ENCODE measurements around the gene CNGA4. TPM values are rescaled to one million over a fixed set of nuclear protein-coding genes. Genes with fewer than 3 reads are reported as not detected.

The CNGA4 gene
- polyA plus RNA-seq, 3 donors = 0.24 to 0.42 (median 0.30) TPM

Other genes with a start within 250 kb of the CNGA4 start
- gene OR56A4, start 232.1 kb upstream of the CNGA4 start, polyA plus RNA-seq (ENCODE audit: insufficient read length in 3 of 3) = under 1 TPM; 0.04 to 0.09 (median 0.06) TPM
- under 1 TPM in 1 of 3 donors, not detected in 2; 0.03 TPM for gene OR56A1, start 208.3 kb upstream of the CNGA4 start, polyA plus RNA-seq (ENCODE audit: insufficient read length in 3 of 3)
- gene OR56B4, start 131.4 kb upstream of the CNGA4 start, polyA plus RNA-seq (ENCODE audit: insufficient read length in 3 of 3) = under 1 TPM; 0.19 to 0.30 (median 0.22) TPM
- not detected for gene OR52B2, start 68.8 kb upstream of the CNGA4 start, polyA plus RNA-seq (ENCODE audit: insufficient read length in 3 of 3)
- gene OR52W1, start 39.9 kb upstream of the CNGA4 start, polyA plus RNA-seq (ENCODE audit: insufficient read length in 3 of 3) = under 1 TPM in 1 of 3 donors, not detected in 2; 0.22 TPM
- 1 to 10 TPM in 2 of 3 donors, under 1 TPM in 1; 0.78 to 2.1 (median 1.0) TPM for gene C11orf42, start 33.5 kb upstream of the CNGA4 start, polyA plus RNA-seq (ENCODE audit: insufficient read length in 3 of 3)
- gene FHIP1B, start 4.5 kb upstream of the CNGA4 start, polyA plus RNA-seq (ENCODE audit: insufficient read length in 3 of 3) = 10 to 100 TPM; 53.2 to 75.5 (median 55.7) TPM
- gene CCKBR, start 20.7 kb downstream of the CNGA4 start, polyA plus RNA-seq (ENCODE audit: insufficient read length in 3 of 3) = under 1 TPM; 0.36 to 0.80 (median 0.61) TPM
- gene CAVIN3, start 81.4 kb downstream of the CNGA4 start, polyA plus RNA-seq (ENCODE audit: insufficient read length in 3 of 3) = 10 to 100 TPM; 10.3 to 19.8 (median 17.1) TPM
- gene SMPD1, start 151.4 kb downstream of the CNGA4 start, polyA plus RNA-seq (ENCODE audit: insufficient read length in 3 of 3) = 10 to 100 TPM; 27.9 to 35.1 (median 34.3) TPM
- 10 to 100 TPM; 53.4 to 61.1 (median 60.0) TPM for gene APBB1, start 180.0 kb downstream of the CNGA4 start, polyA plus RNA-seq (ENCODE audit: insufficient read length in 3 of 3)
- 1 to 10 TPM; 3.2 to 4.8 (median 4.2) TPM for gene HPX, start 201.9 kb downstream of the CNGA4 start, polyA plus RNA-seq (ENCODE audit: insufficient read length in 3 of 3)
- gene TRIM3, start 234.9 kb downstream of the CNGA4 start, polyA plus RNA-seq (ENCODE audit: insufficient read length in 3 of 3) = 10 to 100 TPM; 17.2 to 28.2 (median 25.1) TPM
- gene ARFIP2, start 242.2 kb downstream of the CNGA4 start, polyA plus RNA-seq (ENCODE audit: insufficient read length in 3 of 3) = 10 to 100 TPM; 65.5 to 74.7 (median 72.5) TPM
- gene TIMM10B, start 242.4 kb downstream of the CNGA4 start, polyA plus RNA-seq (ENCODE audit: insufficient read length in 3 of 3) = 10 to 100 TPM; 36.6 to 42.1 (median 39.4) TPM